ENCODE results near the gene ZFP36L1.

ZFP36L1 gene

DNA sequence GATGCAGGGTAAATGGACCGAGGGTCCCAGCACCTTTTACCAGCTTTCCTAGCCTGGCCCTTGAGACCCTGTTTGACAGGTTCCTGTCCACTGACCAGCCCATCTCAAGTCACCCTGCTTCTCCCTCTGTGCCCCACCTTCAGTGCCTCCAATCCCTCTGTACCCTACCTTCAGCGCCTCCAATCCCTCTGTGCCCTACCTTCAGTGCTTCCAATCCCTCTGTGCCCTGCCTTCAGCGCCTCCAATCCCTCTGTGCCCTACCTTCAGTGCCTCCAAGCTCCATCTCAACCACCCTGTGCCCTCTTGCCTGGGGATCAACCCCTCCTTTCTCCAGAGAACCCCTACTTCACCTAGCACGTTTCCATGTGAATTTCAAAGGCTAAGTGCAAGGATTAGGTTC, 54.3 kb downstream of the ZFP36L1 start:
- DNase-seq (no peak), ATAC-seq (no peak)
